Endodermal cell (in vitro differentiated cells): ENCODE data around the gene UTP11. TPM values are rescaled to one million over a fixed set of nuclear protein-coding genes. Genes with fewer than 3 reads are reported as not detected.

Experiments
- DNase-seq: peaks from one replicate; pipeline ENCODE4 v3.0.0-alpha.2; 2017
- H3K27ac ChIP-seq: 2 replicates; pipeline ENCODE4 v1.5.1; 2013; ENCODE audit warnings: mild to moderate bottlenecking, low read depth, low read length, moderate library complexity
- H3K27me3 ChIP-seq: 2 replicates; pipeline ENCODE4 v1.6.1; 2013; ENCODE audit warnings: mild to moderate bottlenecking, low read length, moderate library complexity; ENCODE audit not compliant: insufficient read depth, control insufficient read depth, poor library complexity, severe bottlenecking
- H3K36me3 ChIP-seq: 2 replicates; pipeline ENCODE4 v1.7.0; 2013; ENCODE audit warnings: mild to moderate bottlenecking, low read length, moderate library complexity; ENCODE audit not compliant: control insufficient read depth, insufficient read depth
- H3K4me1 ChIP-seq: one replicate; pipeline ENCODE4 v1.7.0; 2013; ENCODE audit warnings: low read length; ENCODE audit not compliant: control insufficient read depth, insufficient read depth
- H3K4me3 ChIP-seq: 2 replicates; pipeline ENCODE4 v1.5.1; 2013; ENCODE audit warnings: mild to moderate bottlenecking, low read length, moderate library complexity
- H3K9ac ChIP-seq: 2 replicates; pipeline ENCODE4 v1.6.1; 2013; ENCODE audit warnings: mild to moderate bottlenecking, low read length, moderate library complexity; ENCODE audit not compliant: poor library complexity, severe bottlenecking; ENCODE audit errors: extremely low read depth
- H3K9me3 ChIP-seq: 2 replicates; pipeline ENCODE4 v1.6.1; 2013; ENCODE audit warnings: mild to moderate bottlenecking, low read length, moderate library complexity; ENCODE audit not compliant: control insufficient read depth
- H3K27ac Mint-ChIP-seq: 2 replicates; pipeline ENCODE4 v1.8.0; 2020; ENCODE audit warnings: mixed read lengths
- H3K27me3 Mint-ChIP-seq: 2 replicates; pipeline ENCODE4 v1.8.0; 2021; ENCODE audit warnings: mild to moderate bottlenecking, mixed read lengths; ENCODE audit not compliant: insufficient read depth
- H3K36me3 Mint-ChIP-seq: 2 replicates; pipeline ENCODE4 v1.8.0; 2020; ENCODE audit warnings: low read depth, mixed read lengths
- H3K4me1 Mint-ChIP-seq: 2 replicates; pipeline ENCODE4 v1.8.0; 2020; ENCODE audit warnings: mixed read lengths
- H3K4me3 Mint-ChIP-seq: 2 replicates; pipeline ENCODE4 v1.8.0; 2020; ENCODE audit warnings: mild to moderate bottlenecking, moderate library complexity, mixed read lengths
- H3K9me3 Mint-ChIP-seq: 2 replicates; pipeline ENCODE4 v1.8.0; 2020; ENCODE audit warnings: mild to moderate bottlenecking, mixed read lengths
- CTCF ChIP-seq: fragments of 200-600 bp; sonication (generic); conservative IDR thresholded peaks from 2 replicates; pipeline ENCODE4 v1.5.0; 2021; ENCODE audit warnings: antibody characterized with exemption, mild to moderate bottlenecking
- WGBS, 2 experiments: methylation state at CpG; one replicate each; pipeline versions ENCODE4 v1.1.5 to v1.1.7; 2013; ENCODE audit warnings: missing lambda C conversion rate in 2 of 2, mixed read lengths in 1 of 2; ENCODE audit not compliant: insufficient coverage in 1 of 2, insufficient read length in 1 of 2; 5-methylcytosine and 5-hydroxymethylcytosine counted together
- total RNA-seq, 2 donors: library from RNA; stranded (reverse); fragmentation: NEBNext Ultra II Directional in 1 of 2; extraction: Animal tissue kit (Norgen Biotek cat#: 25700) in 1 of 2; gene quantifications; 2 replicates in 1 of 2; 3 replicates in 1 of 2; pipeline ENCODE4 v1.2.1, GENCODE V29; 2021

UTP11 gene
- total RNA-seq, 2 donors from 2014 or later: 40.9 to 46.3 TPM

- Histone ChIP-seq H3K9me3 (no peaks in the 10 kb centered on the region), H3K4me3 (no peak overlapping the region), H3K9ac (no peak overlapping the region), H3K27ac (no peak overlapping the region), H3K36me3 (no peaks in the 10 kb centered on the region), H3K4me1 (no peaks in the 10 kb centered on the region), H3K27me3 (no peaks in the 10 kb centered on the region)
- Mint-ChIP-seq H3K36me3 (no peaks in the 10 kb centered on the region), H3K27ac (no peak overlapping the region), H3K9me3 (no peaks in the 10 kb centered on the region), H3K4me3 (no peak overlapping the region), H3K4me1 (peaks cover 6% of the 10 kb centered on the region), H3K27me3 (peaks cover 4% of the 10 kb centered on the region)
- WGBS, 2 experiments: 86 to 100% methylated on average over 3 to 5 of the region's 6 CpGs
- no peak for TF ChIP-seq CTCF
- no peak for DNase-seq
These were observed 50.1 kb downstream of the UTP11 start for GRCh38 chr1:38062361-38063288.

GRCh38 chr1:38063616-38064015, 51.1 kb downstream of the UTP11 start:
- no peak overlapping the region for H3K9ac ChIP-seq
- H3K4me1 Mint-ChIP-seq: peaks cover 6% of the 10 kb centered on the region
- H3K9me3 Mint-ChIP-seq: no peaks in the 10 kb centered on the region
- no peaks in the 10 kb centered on the region for H3K27me3 ChIP-seq
- no peak overlapping the region for H3K27ac Mint-ChIP-seq
- no peaks in the 10 kb centered on the region for H3K4me1 ChIP-seq
- H3K36me3 Mint-ChIP-seq: no peaks in the 10 kb centered on the region
- H3K27ac ChIP-seq: peak overlapping the region; percentile 79
- no peak for TF ChIP-seq CTCF
- peaks cover 6% of the 10 kb centered on the region for H3K27me3 Mint-ChIP-seq
- no peak for DNase-seq
- H3K9me3 ChIP-seq: no peaks in the 10 kb centered on the region
- H3K4me3 ChIP-seq: no peak overlapping the region
- H3K4me3 Mint-ChIP-seq: no peak overlapping the region
- WGBS, 2 experiments: 56 to 78% methylated on average over 3 to 5 of the region's 5 CpGs
- H3K36me3 ChIP-seq: no peaks in the 10 kb centered on the region

GRCh38 chr1:38064197-38064903, 51.8 kb downstream of the UTP11 start:
- Histone ChIP-seq H3K36me3 (no peaks in the 10 kb centered on the region), H3K4me3 (no peak overlapping the region), H3K27ac (peak overlapping the region; percentile 79), H3K27me3 (no peaks in the 10 kb centered on the region), H3K9me3 (no peaks in the 10 kb centered on the region), H3K4me1 (no peaks in the 10 kb centered on the region), H3K9ac (no peak overlapping the region)
- Mint-ChIP-seq H3K36me3 (no peaks in the 10 kb centered on the region), H3K27me3 (peaks cover 5% of the 10 kb centered on the region), H3K27ac (no peak overlapping the region), H3K4me1 (peaks cover 6% of the 10 kb centered on the region), H3K4me3 (no peak overlapping the region), H3K9me3 (no peaks in the 10 kb centered on the region)
- no peak for TF ChIP-seq CTCF
- WGBS, 2 experiments: 54 to 67% methylated on average over 6 to 11 of the region's 11 CpGs
- peak; percentile 72 for DNase-seq
